ENCODE measurements around the gene HORMAD1. TPM values are rescaled to one million over a fixed set of nuclear protein-coding genes. Genes with fewer than 3 reads are reported as not detected.

HORMAD1 gene
- total and polyA plus RNA-seq, 2 of the 8 experiments (the other 6 are each of a cell fraction or from before 2014, with no cell fraction given): not detected

- TF ChIP-seq, protein P1, sequence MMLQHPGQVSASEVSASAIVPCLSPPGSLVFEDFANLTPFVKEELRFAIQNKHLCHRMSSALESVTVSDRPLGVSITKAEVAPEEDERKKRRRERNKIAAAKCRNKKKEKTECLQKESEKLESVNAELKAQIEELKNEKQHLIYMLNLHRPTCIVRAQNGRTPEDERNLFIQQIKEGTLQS (IDR thresholded peaks at IDR 0.05; ENCODE audit: insufficient read depth, low read depth, low read length): no peak
- TF ChIP-seq EZH2 (IDR thresholded peaks at IDR 0.05; ENCODE audit: low read depth, low read length, severe bottlenecking) (no peak), KDM1A (IDR thresholded peaks at IDR 0.05; ENCODE audit: borderline replicate concordance, low read length) (no peak), KDM4A (IDR thresholded peaks at IDR 0.05; ENCODE audit: low read depth, low read length, severe bottlenecking) (no peak), NANOG (IDR thresholded peaks at IDR 0.05; ENCODE audit: insufficient read depth, low read depth, low read length, poor library complexity, severe bottlenecking) (no peak), CBX8 (IDR thresholded peaks at IDR 0.05; ENCODE audit: borderline replicate concordance, low read depth, low read length) (no peak), JUND (IDR thresholded peaks at IDR 0.05; ENCODE audit: low read length) (no peak), SP4 (IDR thresholded peaks at IDR 0.05; ENCODE audit: low read length) (no peak)
Measured at GRCh38 chr1:150686275-150686674, 34.4 kb downstream of the HORMAD1 start (continued).

Measured in H1 (cell line).